ENCODE data around the gene HADHA. TPM values are rescaled to one million over a fixed set of nuclear protein-coding genes. Genes with fewer than 3 reads are reported as not detected.

The HADHA gene
- total RNA-seq, 1 donor from 2014 or later = 139 TPM

GRCh38 chr2:26178746-26179436 is 65.5 kb downstream of the HADHA start:
- peak overlapping the region; percentile 58 for H2AFZ ChIP-seq (ENCODE audit: low read depth, low read length)
- H3K4me1 Mint-ChIP-seq (ENCODE audit: low read depth, unreplicated experiment) = peaks cover 6% of the 10 kb centered on the region
- peaks cover 8% of the 10 kb centered on the region for H3K27me3 ChIP-seq (ENCODE audit: insufficient read depth, low read length)
- H3K9ac ChIP-seq (ENCODE audit: low read length) = peak overlapping the region; percentile 27
- H3K9me3 Mint-ChIP-seq (ENCODE audit: unreplicated experiment) = peaks cover 3% of the 10 kb centered on the region
- H3K27ac Mint-ChIP-seq (ENCODE audit: unreplicated experiment) = no peak overlapping the region
- no peak overlapping the region for H3K27ac ChIP-seq (ENCODE audit: low read depth, low read length)
- no peaks in the 10 kb centered on the region for H3K36me3 ChIP-seq (ENCODE audit: insufficient read depth, low read length)
- H3K4me3 ChIP-seq (ENCODE audit: insufficient read depth, low read depth, low read length) = peak overlapping the region; percentile 46
- no peaks in the 10 kb centered on the region for H4K20me1 ChIP-seq (ENCODE audit: insufficient read depth, low read length)
- H3K4me3 Mint-ChIP-seq (ENCODE audit: unreplicated experiment) = peak overlapping the region; percentile 40
- peak overlapping the region; percentile 84 for H3K4me2 ChIP-seq (ENCODE audit: low read length)
- H3K4me1 ChIP-seq (ENCODE audit: insufficient read depth, low read length) = peaks cover 4% of the 10 kb centered on the region
- no peaks in the 10 kb centered on the region for H3K36me3 Mint-ChIP-seq (ENCODE audit: low read depth, unreplicated experiment)
- DNase-seq (ENCODE audit: low read depth) (no peak), FAIRE-seq (no peak)
- no peaks in the 10 kb centered on the region for H3K9me3 ChIP-seq (ENCODE audit: insufficient read depth, low read depth, low read length)
- peaks cover 56% of the 10 kb centered on the region for H3K27me3 Mint-ChIP-seq (ENCODE audit: low read depth, unreplicated experiment)
- H3K79me2 ChIP-seq (ENCODE audit: insufficient read depth, low read length) = no peaks in the 10 kb centered on the region
- TF ChIP-seq, protein P1, sequence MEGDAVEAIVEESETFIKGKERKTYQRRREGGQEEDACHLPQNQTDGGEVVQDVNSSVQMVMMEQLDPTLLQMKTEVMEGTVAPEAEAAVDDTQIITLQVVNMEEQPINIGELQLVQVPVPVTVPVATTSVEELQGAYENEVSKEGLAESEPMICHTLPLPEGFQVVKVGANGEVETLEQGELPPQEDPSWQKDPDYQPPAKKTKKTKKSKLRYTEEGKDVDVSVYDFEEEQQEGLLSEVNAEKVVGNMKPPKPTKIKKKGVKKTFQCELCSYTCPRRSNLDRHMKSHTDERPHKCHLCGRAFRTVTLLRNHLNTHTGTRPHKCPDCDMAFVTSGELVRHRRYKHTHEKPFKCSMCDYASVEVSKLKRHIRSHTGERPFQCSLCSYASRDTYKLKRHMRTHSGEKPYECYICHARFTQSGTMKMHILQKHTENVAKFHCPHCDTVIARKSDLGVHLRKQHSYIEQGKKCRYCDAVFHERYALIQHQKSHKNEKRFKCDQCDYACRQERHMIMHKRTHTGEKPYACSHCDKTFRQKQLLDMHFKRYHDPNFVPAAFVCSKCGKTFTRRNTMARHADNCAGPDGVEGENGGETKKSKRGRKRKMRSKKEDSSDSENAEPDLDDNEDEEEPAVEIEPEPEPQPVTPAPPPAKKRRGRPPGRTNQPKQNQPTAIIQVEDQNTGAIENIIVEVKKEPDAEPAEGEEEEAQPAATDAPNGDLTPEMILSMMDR (IDR thresholded peaks at IDR 0.05; ENCODE audit: insufficient read depth, low read depth, low read length) = no peak

GRCh38 chr2:26178246-26178645 is 66.2 kb downstream of the HADHA start:
- no peaks in the 10 kb centered on the region for H3K36me3 Mint-ChIP-seq (ENCODE audit: low read depth, unreplicated experiment)
- peaks cover 3% of the 10 kb centered on the region for H3K9me3 Mint-ChIP-seq (ENCODE audit: unreplicated experiment)
- H3K4me2 ChIP-seq (ENCODE audit: low read length) = peak overlapping the region; percentile 84
- peaks cover 50% of the 10 kb centered on the region for H3K27me3 Mint-ChIP-seq (ENCODE audit: low read depth, unreplicated experiment)
- no peak overlapping the region for H2AFZ ChIP-seq (ENCODE audit: low read depth, low read length)
- peaks cover 4% of the 10 kb centered on the region for H3K4me1 ChIP-seq (ENCODE audit: insufficient read depth, low read length)
- no peak overlapping the region for H3K27ac Mint-ChIP-seq (ENCODE audit: unreplicated experiment)
- no peak overlapping the region for H3K9ac ChIP-seq (ENCODE audit: low read length)
- no peaks in the 10 kb centered on the region for H3K79me2 ChIP-seq (ENCODE audit: insufficient read depth, low read length)
- H3K27ac ChIP-seq (ENCODE audit: low read depth, low read length) = no peak overlapping the region
- no peak overlapping the region for H3K4me3 ChIP-seq (ENCODE audit: insufficient read depth, low read depth, low read length)
- H3K4me1 Mint-ChIP-seq (ENCODE audit: low read depth, unreplicated experiment) = peaks cover 6% of the 10 kb centered on the region
- no peaks in the 10 kb centered on the region for H4K20me1 ChIP-seq (ENCODE audit: insufficient read depth, low read length)
- no peaks in the 10 kb centered on the region for H3K36me3 ChIP-seq (ENCODE audit: insufficient read depth, low read length)
- H3K9me3 ChIP-seq (ENCODE audit: insufficient read depth, low read depth, low read length) = no peaks in the 10 kb centered on the region
- no peak overlapping the region for H3K4me3 Mint-ChIP-seq (ENCODE audit: unreplicated experiment)
- H3K27me3 ChIP-seq (ENCODE audit: insufficient read depth, low read length) = peaks cover 8% of the 10 kb centered on the region
- FAIRE-seq = no peak
- no peak for DNase-seq (ENCODE audit: low read depth)
- TF ChIP-seq, protein P1 (IDR thresholded peaks at IDR 0.05; ENCODE audit: insufficient read depth, low read depth, low read length) = no peak
- TF ChIP-seq EZH2 (IDR thresholded peaks at IDR 0.05; ENCODE audit: insufficient read depth, low read length) = no peak

DNA sequence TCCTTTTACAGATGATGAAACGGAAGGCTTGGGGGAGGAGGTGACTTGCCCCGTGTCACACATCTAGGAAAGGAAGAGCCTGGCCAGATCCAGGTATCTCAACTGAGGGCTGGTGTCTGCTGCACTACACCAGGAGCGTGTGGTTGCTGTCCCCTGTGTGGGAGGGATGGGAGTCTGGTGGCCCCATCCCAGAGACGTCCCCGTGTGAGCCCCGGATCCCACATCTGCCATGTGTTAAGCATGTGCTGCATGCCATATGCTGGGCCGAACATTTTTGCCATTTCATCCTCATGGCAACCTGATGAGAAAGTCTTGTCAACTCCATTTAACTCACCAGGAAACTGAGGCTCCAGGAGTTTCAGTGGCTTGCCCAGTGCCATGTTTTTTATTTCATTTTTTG is 67.3 kb downstream of the HADHA start:
- Histone ChIP-seq H4K20me1 (ENCODE audit: insufficient read depth, low read length) (no peaks in the 10 kb centered on the region), H3K4me2 (ENCODE audit: low read length) (no peak overlapping the region), H3K9ac (ENCODE audit: low read length) (no peak overlapping the region), H3K9me3 (ENCODE audit: insufficient read depth, low read depth, low read length) (no peaks in the 10 kb centered on the region), H3K4me1 (ENCODE audit: insufficient read depth, low read length) (peaks cover 4% of the 10 kb centered on the region), H3K79me2 (ENCODE audit: insufficient read depth, low read length) (no peaks in the 10 kb centered on the region), H2AFZ (ENCODE audit: low read depth, low read length) (no peak overlapping the region), H3K36me3 (ENCODE audit: insufficient read depth, low read length) (no peaks in the 10 kb centered on the region), H3K27me3 (ENCODE audit: insufficient read depth, low read length) (peaks cover 11% of the 10 kb centered on the region), H3K4me3 (ENCODE audit: insufficient read depth, low read depth, low read length) (no peak overlapping the region), H3K27ac (ENCODE audit: low read depth, low read length) (no peak overlapping the region)
- Mint-ChIP-seq H3K27me3 (ENCODE audit: low read depth, unreplicated experiment) (peaks cover 48% of the 10 kb centered on the region), H3K36me3 (ENCODE audit: low read depth, unreplicated experiment) (no peaks in the 10 kb centered on the region), H3K4me3 (ENCODE audit: unreplicated experiment) (no peak overlapping the region), H3K4me1 (ENCODE audit: low read depth, unreplicated experiment) (peaks cover 6% of the 10 kb centered on the region), H3K27ac (ENCODE audit: unreplicated experiment) (no peak overlapping the region), H3K9me3 (ENCODE audit: unreplicated experiment) (peaks cover 3% of the 10 kb centered on the region)
- no peak for DNase-seq (ENCODE audit: low read depth)
- no peak for FAIRE-seq
- TF ChIP-seq EZH2 (IDR thresholded peaks at IDR 0.05; ENCODE audit: insufficient read depth, low read length) = no peak
- TF ChIP-seq, protein P1 (IDR thresholded peaks at IDR 0.05; ENCODE audit: insufficient read depth, low read depth, low read length) = no peak

Data from astrocyte (in vitro differentiated cells and primary cell).